GM23338 (cell line): Measurements from ENCODE around the gene PPL. TPM values are rescaled to one million over a fixed set of nuclear protein-coding genes. Genes with fewer than 3 reads are reported as not detected.

ENCODE experiments used
- ATAC-seq: fragments of 200-7000 bp; cut with Tn5 transposase; 3 replicates; pipeline ENCODE4 v1.9.1; 2020
- DNase-seq: peaks from one replicate; pipeline ENCODE4 v3.0.0-alpha.2; 2015; ENCODE audit warnings: low spot score
- H2AFZ ChIP-seq: fragments of 200-600 bp; sonication (generic); 2 replicates; pipeline ENCODE4 v1.8.0; 2016; ENCODE audit warnings: antibody characterized with exemption, mild to moderate bottlenecking, moderate library complexity
- H3F3A ChIP-seq: fragments of 200-600 bp; sonication (generic); replicated peaks from 2 replicates; pipeline ENCODE4 v1.8.0; 2017; ENCODE audit warnings: antibody characterized with exemption, mixed run types, low read depth
- H3K27ac ChIP-seq: fragments of 200-600 bp; sonication (generic); 2 replicates; pipeline ENCODE4 v1.6.1; 2016; ENCODE audit warnings: low read depth
- H3K27me3 ChIP-seq: fragments of 200-600 bp; sonication (generic); 2 replicates; pipeline ENCODE4 v1.8.0; 2016; ENCODE audit warnings: mild to moderate bottlenecking, mixed run types, moderate library complexity; ENCODE audit not compliant: insufficient read depth
- H3K36me3 ChIP-seq: fragments of 200-600 bp; sonication (generic); 2 replicates; pipeline ENCODE4 v1.8.0; 2016; ENCODE audit warnings: mild to moderate bottlenecking; ENCODE audit not compliant: insufficient read depth
- H3K4me1 ChIP-seq: fragments of 200-600 bp; sonication (generic); 2 replicates; pipeline ENCODE4 v1.8.0; 2016; ENCODE audit warnings: mild to moderate bottlenecking, moderate library complexity; ENCODE audit not compliant: insufficient read depth
- H3K4me2 ChIP-seq: fragments of 200-600 bp; sonication (generic); 2 replicates; pipeline ENCODE4 v1.7.1; 2017; ENCODE audit warnings: mixed run types
- H3K4me3 ChIP-seq: fragments of 200-600 bp; sonication (generic); 2 replicates; pipeline ENCODE4 v1.6.1; 2016; ENCODE audit warnings: mixed run types
- H3K79me2 ChIP-seq: fragments of 200-600 bp; sonication (generic); replicated peaks from 2 replicates; pipeline ENCODE4 v1.8.0; 2017; ENCODE audit warnings: mild to moderate bottlenecking; ENCODE audit not compliant: insufficient read depth
- H3K9me2 ChIP-seq: fragments of 200-600 bp; sonication (generic); 2 replicates; pipeline ENCODE4 v1.8.0; 2017; ENCODE audit not compliant: insufficient read depth
- H4K20me1 ChIP-seq: fragments of 200-600 bp; sonication (generic); replicated peaks from 2 replicates; pipeline ENCODE4 v1.8.0; 2017; ENCODE audit warnings: mild to moderate bottlenecking; ENCODE audit not compliant: insufficient read depth
- H3K27ac Mint-ChIP-seq: 2 replicates; pipeline ENCODE4 v1.8.0; 2020; ENCODE audit warnings: inconsistent platforms, mild to moderate bottlenecking, moderate library complexity, mixed read lengths
- H3K27me3 Mint-ChIP-seq: 3 replicates; pipeline ENCODE4 v1.8.0; 2022; ENCODE audit warnings: low read depth, mild to moderate bottlenecking, moderate library complexity, mixed read lengths, inconsistent platforms; ENCODE audit not compliant: insufficient read depth, poor library complexity
- H3K36me3 Mint-ChIP-seq: 3 replicates; pipeline ENCODE4 v1.8.0; 2021; ENCODE audit warnings: low read depth, mild to moderate bottlenecking, inconsistent platforms, moderate library complexity, mixed read lengths
- H3K4me1 Mint-ChIP-seq: 3 replicates; pipeline ENCODE4 v1.8.0; 2020; ENCODE audit warnings: mild to moderate bottlenecking, inconsistent platforms, mixed read lengths
- H3K4me3 Mint-ChIP-seq: 3 replicates; pipeline ENCODE4 v1.8.0; 2021; ENCODE audit warnings: moderate library complexity, mild to moderate bottlenecking, inconsistent platforms, mixed read lengths
- H3K9me3 Mint-ChIP-seq: 3 replicates; pipeline ENCODE4 v1.8.0; 2020; ENCODE audit warnings: moderate library complexity, mild to moderate bottlenecking, inconsistent platforms, mixed read lengths
- EZH2 ChIP-seq: fragments of 200-600 bp; sonication (generic); IDR thresholded peaks from one replicate; pipeline ENCODE4 v1.8.0; 2017; ENCODE audit warnings: antibody characterized with exemption, mild to moderate bottlenecking, low read depth; ENCODE audit not compliant: unreplicated experiment
- EZH2phosphoT487 ChIP-seq: fragments of 200-600 bp; sonication (generic); IDR thresholded peaks from one replicate; pipeline ENCODE4 v1.8.1; 2018; ENCODE audit warnings: antibody characterized with exemption; ENCODE audit not compliant: unreplicated experiment
- STAT1 ChIP-seq: IDR thresholded peaks from one replicate; pipeline ENCODE4 v1.6.1; 2016; ENCODE audit warnings: antibody characterized with exemption; ENCODE audit not compliant: unreplicated experiment
- ZNF331 ChIP-seq: fragments of 250-450 bp; sonication (Bioruptor Pico); IDR thresholded peaks from 2 replicates; pipeline ENCODE4 v1.5.0; 2020; ENCODE audit warnings: low read depth, mild to moderate bottlenecking, moderate library complexity
- polyA plus RNA-seq: library from polyadenylated mRNA; unstranded; fragments of >200 nt; fragmentation: Nextera tagmentation; extraction: Ambion mirVana; gene quantifications from 2 replicates; pipeline ENCODE4 v1.2.1, GENCODE V29; 2016
- total RNA-seq: library from RNA; depleted of rRNA; stranded (reverse); fragments of >200 nt; shearing (Covaris generic); gene quantifications from 2 replicates; pipeline ENCODE4 v1.2.3, GENCODE V29; 2014
- TF ChIP-seq, protein P1 (sequence below): IDR thresholded peaks from 2 replicates; pipeline ENCODE4 v1.6.1; 2016; ENCODE audit warnings: antibody characterized with exemption
- TF ChIP-seq, protein P2 (sequence below): IDR thresholded peaks from one replicate; pipeline ENCODE4 v1.6.1; 2018; ENCODE audit warnings: antibody characterized with exemption; ENCODE audit not compliant: unreplicated experiment
- TF ChIP-seq, protein P3 (sequence below): fragments of 250-450 bp; sonication (Bioruptor Pico); IDR thresholded peaks from 2 replicates; pipeline ENCODE4 v1.5.0; 2020; ENCODE audit warnings: mild to moderate bottlenecking, moderate library complexity

The PPL gene
- total and polyA plus RNA-seq, 2 experiments from 2014 or later, result 10.6 to 31.7 TPM

DNA sequence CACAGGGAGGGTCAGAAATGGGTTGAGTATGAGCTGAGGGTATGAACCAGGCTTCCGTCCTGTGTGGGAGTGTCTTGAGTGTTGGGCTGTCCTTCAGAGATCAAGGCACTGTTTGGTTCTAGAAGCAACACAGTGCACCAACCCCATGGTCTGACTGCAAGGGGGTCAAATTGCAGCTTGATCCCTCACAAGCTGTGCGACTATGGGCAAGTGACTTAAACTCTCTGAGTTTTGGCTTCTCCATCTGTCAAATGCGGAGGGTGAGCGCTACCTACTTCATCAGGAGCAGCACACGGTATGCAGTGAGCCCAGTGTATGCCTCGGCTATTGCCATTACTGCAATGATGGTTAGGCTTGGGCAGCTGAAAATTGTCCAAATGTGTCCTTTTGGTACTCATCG lies 42.2 kb upstream of the PPL start:
- no peak for ATAC-seq
- Mint-ChIP-seq H3K36me3 (no peaks in the 10 kb centered on the region), H3K4me1 (peaks cover 6% of the 10 kb centered on the region), H3K9me3 (peaks cover 4% of the 10 kb centered on the region; the same call in 1 of the 3 replicates), H3K4me3 (no peak overlapping the region), H3K27me3 (peaks cover 6% of the 10 kb centered on the region), H3K27ac (no peak overlapping the region)
- Histone ChIP-seq H3F3A (no peaks in the 10 kb centered on the region), H2AFZ (no peak overlapping the region), H3K27me3 (no peaks in the 10 kb centered on the region), H3K4me2 (no peak overlapping the region), H4K20me1 (no peaks in the 10 kb centered on the region), H3K9me2 (no peaks in the 10 kb centered on the region), H3K4me1 (no peaks in the 10 kb centered on the region), H3K79me2 (no peaks in the 10 kb centered on the region), H3K27ac (no peak overlapping the region), H3K36me3 (no peaks in the 10 kb centered on the region), H3K4me3 (no peak overlapping the region)
- TF ChIP-seq, protein P1, sequence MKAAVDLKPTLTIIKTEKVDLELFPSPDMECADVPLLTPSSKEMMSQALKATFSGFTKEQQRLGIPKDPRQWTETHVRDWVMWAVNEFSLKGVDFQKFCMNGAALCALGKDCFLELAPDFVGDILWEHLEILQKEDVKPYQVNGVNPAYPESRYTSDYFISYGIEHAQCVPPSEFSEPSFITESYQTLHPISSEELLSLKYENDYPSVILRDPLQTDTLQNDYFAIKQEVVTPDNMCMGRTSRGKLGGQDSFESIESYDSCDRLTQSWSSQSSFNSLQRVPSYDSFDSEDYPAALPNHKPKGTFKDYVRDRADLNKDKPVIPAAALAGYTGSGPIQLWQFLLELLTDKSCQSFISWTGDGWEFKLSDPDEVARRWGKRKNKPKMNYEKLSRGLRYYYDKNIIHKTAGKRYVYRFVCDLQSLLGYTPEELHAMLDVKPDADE, result no peak
- no peak for TF ChIP-seq EZH2phosphoT487
- no peak for TF ChIP-seq STAT1
- TF ChIP-seq, protein P2, sequence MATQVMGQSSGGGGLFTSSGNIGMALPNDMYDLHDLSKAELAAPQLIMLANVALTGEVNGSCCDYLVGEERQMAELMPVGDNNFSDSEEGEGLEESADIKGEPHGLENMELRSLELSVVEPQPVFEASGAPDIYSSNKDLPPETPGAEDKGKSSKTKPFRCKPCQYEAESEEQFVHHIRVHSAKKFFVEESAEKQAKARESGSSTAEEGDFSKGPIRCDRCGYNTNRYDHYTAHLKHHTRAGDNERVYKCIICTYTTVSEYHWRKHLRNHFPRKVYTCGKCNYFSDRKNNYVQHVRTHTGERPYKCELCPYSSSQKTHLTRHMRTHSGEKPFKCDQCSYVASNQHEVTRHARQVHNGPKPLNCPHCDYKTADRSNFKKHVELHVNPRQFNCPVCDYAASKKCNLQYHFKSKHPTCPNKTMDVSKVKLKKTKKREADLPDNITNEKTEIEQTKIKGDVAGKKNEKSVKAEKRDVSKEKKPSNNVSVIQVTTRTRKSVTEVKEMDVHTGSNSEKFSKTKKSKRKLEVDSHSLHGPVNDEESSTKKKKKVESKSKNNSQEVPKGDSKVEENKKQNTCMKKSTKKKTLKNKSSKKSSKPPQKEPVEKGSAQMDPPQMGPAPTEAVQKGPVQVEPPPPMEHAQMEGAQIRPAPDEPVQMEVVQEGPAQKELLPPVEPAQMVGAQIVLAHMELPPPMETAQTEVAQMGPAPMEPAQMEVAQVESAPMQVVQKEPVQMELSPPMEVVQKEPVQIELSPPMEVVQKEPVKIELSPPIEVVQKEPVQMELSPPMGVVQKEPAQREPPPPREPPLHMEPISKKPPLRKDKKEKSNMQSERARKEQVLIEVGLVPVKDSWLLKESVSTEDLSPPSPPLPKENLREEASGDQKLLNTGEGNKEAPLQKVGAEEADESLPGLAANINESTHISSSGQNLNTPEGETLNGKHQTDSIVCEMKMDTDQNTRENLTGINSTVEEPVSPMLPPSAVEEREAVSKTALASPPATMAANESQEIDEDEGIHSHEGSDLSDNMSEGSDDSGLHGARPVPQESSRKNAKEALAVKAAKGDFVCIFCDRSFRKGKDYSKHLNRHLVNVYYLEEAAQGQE, result no peak
- no peak for TF ChIP-seq ZNF331
- TF ChIP-seq, protein P3, sequence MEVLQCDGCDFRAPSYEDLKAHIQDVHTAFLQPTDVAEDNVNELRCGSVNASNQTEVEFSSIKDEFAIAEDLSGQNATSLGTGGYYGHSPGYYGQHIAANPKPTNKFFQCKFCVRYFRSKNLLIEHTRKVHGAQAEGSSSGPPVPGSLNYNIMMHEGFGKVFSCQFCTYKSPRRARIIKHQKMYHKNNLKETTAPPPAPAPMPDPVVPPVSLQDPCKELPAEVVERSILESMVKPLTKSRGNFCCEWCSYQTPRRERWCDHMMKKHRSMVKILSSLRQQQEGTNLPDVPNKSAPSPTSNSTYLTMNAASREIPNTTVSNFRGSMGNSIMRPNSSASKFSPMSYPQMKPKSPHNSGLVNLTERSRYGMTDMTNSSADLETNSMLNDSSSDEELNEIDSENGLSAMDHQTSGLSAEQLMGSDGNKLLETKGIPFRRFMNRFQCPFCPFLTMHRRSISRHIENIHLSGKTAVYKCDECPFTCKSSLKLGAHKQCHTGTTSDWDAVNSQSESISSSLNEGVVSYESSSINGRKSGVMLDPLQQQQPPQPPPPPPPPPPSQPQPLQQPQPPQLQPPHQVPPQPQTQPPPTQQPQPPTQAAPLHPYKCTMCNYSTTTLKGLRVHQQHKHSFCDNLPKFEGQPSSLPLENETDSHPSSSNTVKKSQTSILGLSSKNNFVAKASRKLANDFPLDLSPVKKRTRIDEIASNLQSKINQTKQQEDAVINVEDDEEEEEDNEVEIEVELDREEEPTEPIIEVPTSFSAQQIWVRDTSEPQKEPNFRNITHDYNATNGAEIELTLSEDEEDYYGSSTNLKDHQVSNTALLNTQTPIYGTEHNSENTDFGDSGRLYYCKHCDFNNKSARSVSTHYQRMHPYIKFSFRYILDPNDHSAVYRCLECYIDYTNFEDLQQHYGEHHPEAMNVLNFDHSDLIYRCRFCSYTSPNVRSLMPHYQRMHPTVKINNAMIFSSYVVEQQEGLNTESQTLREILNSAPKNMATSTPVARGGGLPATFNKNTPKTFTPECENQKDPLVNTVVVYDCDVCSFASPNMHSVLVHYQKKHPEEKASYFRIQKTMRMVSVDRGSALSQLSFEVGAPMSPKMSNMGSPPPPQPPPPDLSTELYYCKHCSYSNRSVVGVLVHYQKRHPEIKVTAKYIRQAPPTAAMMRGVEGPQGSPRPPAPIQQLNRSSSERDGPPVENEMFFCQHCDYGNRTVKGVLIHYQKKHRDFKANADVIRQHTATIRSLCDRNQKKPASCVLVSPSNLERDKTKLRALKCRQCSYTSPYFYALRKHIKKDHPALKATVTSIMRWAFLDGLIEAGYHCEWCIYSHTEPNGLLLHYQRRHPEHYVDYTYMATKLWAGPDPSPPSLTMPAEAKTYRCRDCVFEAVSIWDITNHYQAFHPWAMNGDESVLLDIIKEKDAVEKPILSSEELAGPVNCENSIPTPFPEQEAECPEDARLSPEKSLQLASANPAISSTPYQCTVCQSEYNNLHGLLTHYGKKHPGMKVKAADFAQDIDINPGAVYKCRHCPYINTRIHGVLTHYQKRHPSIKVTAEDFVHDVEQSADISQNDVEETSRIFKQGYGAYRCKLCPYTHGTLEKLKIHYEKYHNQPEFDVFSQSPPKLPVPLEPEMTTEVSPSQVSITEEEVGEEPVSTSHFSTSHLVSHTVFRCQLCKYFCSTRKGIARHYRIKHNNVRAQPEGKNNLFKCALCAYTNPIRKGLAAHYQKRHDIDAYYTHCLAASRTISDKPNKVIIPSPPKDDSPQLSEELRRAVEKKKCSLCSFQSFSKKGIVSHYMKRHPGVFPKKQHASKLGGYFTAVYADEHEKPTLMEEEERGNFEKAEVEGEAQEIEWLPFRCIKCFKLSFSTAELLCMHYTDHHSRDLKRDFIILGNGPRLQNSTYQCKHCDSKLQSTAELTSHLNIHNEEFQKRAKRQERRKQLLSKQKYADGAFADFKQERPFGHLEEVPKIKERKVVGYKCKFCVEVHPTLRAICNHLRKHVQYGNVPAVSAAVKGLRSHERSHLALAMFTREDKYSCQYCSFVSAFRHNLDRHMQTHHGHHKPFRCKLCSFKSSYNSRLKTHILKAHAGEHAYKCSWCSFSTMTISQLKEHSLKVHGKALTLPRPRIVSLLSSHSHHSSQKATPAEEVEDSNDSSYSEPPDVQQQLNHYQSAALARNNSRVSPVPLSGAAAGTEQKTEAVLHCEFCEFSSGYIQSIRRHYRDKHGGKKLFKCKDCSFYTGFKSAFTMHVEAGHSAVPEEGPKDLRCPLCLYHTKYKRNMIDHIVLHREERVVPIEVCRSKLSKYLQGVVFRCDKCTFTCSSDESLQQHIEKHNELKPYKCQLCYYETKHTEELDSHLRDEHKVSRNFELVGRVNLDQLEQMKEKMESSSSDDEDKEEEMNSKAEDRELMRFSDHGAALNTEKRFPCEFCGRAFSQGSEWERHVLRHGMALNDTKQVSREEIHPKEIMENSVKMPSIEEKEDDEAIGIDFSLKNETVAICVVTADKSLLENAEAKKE (CRISPR knock-in tag), result no peak
- no peak for TF ChIP-seq EZH2
- no peak for DNase-seq
